ENCODE data around the gene LSAMP.

- TF ChIP-seq POLR2A (IDR thresholded peaks at IDR 0.05) (no peak), CTCF (IDR thresholded peaks at IDR 0.05) (no peak)
Measured at GRCh38 chr3:115943579-115943978, 501.7 kb downstream of the LSAMP start.

Measured in lower leg skin (tissue), 3 donors.